HFFc6 (cell line): ENCODE data around the gene GAB3. TPM values are rescaled to one million over a fixed set of nuclear protein-coding genes. Genes with fewer than 3 reads are reported as not detected.
"Not testable (repeated sequence)": the region's sequence is repeated elsewhere in the genome, so short reads cannot be mapped to it uniquely, and the experiment has no call there.

ENCODE experiments used
- DNase-seq: peaks from one replicate; pipeline ENCODE4 v3.0.0-alpha.2; 2018
- H3K27ac Mint-ChIP-seq: 2 replicates; pipeline ENCODE4 v1.8.0; 2020; ENCODE audit warnings: mild to moderate bottlenecking, mixed read lengths
- H3K27me3 Mint-ChIP-seq: 2 replicates; pipeline ENCODE4 v1.8.0; 2021; ENCODE audit warnings: mild to moderate bottlenecking, moderate library complexity, mixed read lengths; ENCODE audit not compliant: insufficient read depth
- H3K36me3 Mint-ChIP-seq: 2 replicates; pipeline ENCODE4 v1.8.0; 2021; ENCODE audit warnings: low read depth, mixed read lengths
- H3K4me1 Mint-ChIP-seq: 2 replicates; pipeline ENCODE4 v1.8.0; 2020; ENCODE audit warnings: low read depth, mixed read lengths
- H3K4me3 Mint-ChIP-seq: 2 replicates; pipeline ENCODE4 v1.8.0; 2020; ENCODE audit warnings: mild to moderate bottlenecking, moderate library complexity, mixed read lengths
- H3K9me3 Mint-ChIP-seq: 2 replicates; pipeline ENCODE4 v1.8.0; 2020; ENCODE audit warnings: mild to moderate bottlenecking, mixed read lengths
- total RNA-seq, 6 experiments: library from RNA; stranded (reverse); fragmentation: NEBNext Ultra II Directional; extraction: Animal tissue kit (Norgen Biotek cat#: 25700); gene quantifications; 2 replicates in 1 of 6; 3 replicates in 5 of 6; pipeline ENCODE4 v1.2.3, GENCODE V29; 2021
- TF ChIP-seq, protein P1 (sequence below): fragments of 200-600 bp; sonication (generic); IDR thresholded peaks from 2 replicates; pipeline ENCODE4 v1.5.0; 2021; ENCODE audit warnings: antibody characterized with exemption, mild to moderate bottlenecking

The GAB3 gene
- total RNA-seq, 6 experiments from 2014 or later: 0.05 to 0.50 (median 0.16) TPM

DNA sequence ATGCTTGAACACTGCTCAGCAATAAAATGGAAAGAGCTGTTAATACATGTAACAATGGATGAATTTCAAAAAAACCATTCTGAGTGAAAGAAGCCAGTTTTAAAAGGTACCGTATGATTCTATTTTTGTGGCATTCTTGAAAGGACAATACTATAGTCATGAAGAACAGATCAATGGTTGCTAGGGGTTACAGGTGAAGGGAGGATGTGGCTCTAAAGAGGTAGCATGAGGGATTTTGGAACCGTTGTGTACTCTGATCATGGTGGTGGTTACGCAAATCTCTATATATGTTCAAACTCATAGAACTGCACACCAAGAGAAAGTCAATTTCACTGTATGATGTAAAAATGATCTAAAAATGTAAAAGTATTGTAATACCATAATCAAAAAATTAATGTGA, 57.5 kb downstream of the GAB3 start:
- Mint-ChIP-seq H3K9me3 (no peaks in the 10 kb centered on the region), H3K4me1 (peaks cover 17% of the 10 kb centered on the region), H3K4me3 (no peak overlapping the region), H3K27ac (no peak overlapping the region), H3K27me3 (no peaks in the 10 kb centered on the region; the same call in none of the 2 replicates), H3K36me3 (no peaks in the 10 kb centered on the region)
- TF ChIP-seq, protein P1, sequence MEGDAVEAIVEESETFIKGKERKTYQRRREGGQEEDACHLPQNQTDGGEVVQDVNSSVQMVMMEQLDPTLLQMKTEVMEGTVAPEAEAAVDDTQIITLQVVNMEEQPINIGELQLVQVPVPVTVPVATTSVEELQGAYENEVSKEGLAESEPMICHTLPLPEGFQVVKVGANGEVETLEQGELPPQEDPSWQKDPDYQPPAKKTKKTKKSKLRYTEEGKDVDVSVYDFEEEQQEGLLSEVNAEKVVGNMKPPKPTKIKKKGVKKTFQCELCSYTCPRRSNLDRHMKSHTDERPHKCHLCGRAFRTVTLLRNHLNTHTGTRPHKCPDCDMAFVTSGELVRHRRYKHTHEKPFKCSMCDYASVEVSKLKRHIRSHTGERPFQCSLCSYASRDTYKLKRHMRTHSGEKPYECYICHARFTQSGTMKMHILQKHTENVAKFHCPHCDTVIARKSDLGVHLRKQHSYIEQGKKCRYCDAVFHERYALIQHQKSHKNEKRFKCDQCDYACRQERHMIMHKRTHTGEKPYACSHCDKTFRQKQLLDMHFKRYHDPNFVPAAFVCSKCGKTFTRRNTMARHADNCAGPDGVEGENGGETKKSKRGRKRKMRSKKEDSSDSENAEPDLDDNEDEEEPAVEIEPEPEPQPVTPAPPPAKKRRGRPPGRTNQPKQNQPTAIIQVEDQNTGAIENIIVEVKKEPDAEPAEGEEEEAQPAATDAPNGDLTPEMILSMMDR: no peak
- no peak for DNase-seq

DNA sequence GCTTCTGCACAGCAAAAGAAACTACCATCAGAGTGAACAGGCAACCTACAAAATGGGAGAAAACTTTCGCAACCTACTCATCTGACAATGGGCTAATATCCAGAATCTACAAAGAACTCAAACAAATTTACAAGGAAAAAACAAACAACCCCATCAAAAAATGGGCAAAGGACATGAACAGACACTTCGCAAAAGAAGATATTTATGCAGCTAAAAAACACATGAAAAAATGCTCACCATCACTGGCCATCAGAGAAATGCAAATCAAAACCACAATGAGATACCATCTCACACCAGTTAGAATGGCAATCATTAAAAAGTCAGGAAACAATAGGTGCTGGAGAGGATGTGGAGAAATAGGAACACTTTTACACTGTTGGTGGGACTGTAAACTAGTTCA, 60.4 kb downstream of the GAB3 start:
- H3K9me3 Mint-ChIP-seq, H3K4me1 Mint-ChIP-seq, H3K36me3 Mint-ChIP-seq, DNase-seq, H3K27ac Mint-ChIP-seq, H3K27me3 Mint-ChIP-seq, H3K4me3 Mint-ChIP-seq: not testable (repeated sequence)

DNA sequence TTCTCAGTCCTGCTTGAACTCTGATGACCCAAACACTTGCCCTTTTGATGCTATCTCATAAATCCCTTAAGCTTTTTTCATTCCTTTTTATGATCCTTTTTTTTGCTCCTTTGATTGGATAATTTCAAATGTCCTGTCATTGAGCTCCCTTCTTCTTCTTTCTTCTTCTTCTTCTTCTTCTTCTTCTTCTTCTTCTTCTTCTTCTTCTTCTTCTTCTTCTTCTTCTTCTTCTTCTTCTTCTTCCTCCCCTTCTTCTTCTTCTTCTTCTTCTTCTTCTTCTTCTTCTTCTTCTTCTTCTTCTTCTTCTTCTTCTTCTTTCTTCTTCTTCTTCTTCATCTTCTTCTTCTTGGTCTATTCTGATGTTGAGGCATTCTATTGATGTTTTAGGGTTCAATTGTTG, 78.8 kb downstream of the GAB3 start:
- H3K4me3 Mint-ChIP-seq, H3K36me3 Mint-ChIP-seq, H3K27ac Mint-ChIP-seq, H3K4me1 Mint-ChIP-seq, DNase-seq, H3K9me3 Mint-ChIP-seq: not testable (repeated sequence)
- H3K27me3 Mint-ChIP-seq: peaks cover 17% of the 10 kb centered on the region

DNA sequence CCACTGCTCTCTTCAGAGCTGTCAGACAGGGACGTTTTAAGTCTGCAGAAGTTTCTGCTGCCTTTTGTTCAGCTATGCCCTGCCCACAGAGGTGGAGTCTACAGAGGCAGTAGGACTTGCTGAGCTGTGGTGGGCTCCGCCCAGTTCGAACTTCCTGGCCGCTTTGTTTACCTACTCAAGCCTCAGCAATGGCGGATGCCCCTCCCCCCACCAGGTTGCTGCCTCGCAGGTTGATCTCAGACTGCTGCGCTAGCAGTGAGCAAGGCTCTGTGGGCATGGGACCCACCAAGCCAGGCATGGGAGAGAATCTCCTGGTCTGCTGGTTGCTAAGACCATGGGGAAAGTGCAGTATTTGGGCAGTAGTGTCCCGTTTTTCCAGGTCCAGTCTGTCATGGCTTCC, 80.0 kb downstream of the GAB3 start:
- not testable (repeated sequence) for H3K9me3 Mint-ChIP-seq, H3K4me3 Mint-ChIP-seq, H3K27ac Mint-ChIP-seq, DNase-seq, H3K4me1 Mint-ChIP-seq, H3K36me3 Mint-ChIP-seq
- H3K27me3 Mint-ChIP-seq: peaks cover 17% of the 10 kb centered on the region

DNA sequence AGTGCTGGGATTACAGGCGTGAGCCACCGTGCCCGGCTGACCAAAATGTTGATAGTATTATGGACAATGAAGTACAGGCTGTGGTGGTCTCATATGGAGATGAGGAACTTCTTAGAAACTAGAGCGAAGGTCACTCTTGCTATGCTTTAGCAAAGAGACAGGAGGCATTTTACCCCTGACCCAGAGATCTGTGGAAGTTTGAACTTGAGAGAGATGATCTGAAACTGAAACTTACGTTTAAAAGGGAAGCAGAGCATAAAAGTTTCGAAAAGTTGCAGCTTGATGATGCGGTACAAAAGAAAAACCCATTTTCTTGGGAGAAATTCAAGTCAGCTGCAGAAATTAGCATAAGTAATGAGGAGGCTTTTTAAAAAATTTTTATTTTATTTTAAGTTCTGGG, 89.0 kb downstream of the GAB3 start:
- no peaks in the 10 kb centered on the region for H3K9me3 Mint-ChIP-seq
- H3K4me3 Mint-ChIP-seq: no peak overlapping the region
- no peaks in the 10 kb centered on the region for H3K36me3 Mint-ChIP-seq
- H3K27ac Mint-ChIP-seq: no peak overlapping the region
- H3K27me3 Mint-ChIP-seq: peaks cover 18% of the 10 kb centered on the region
- TF ChIP-seq, protein P1: no peak
- H3K4me1 Mint-ChIP-seq: no peaks in the 10 kb centered on the region
- no peak for DNase-seq

DNA sequence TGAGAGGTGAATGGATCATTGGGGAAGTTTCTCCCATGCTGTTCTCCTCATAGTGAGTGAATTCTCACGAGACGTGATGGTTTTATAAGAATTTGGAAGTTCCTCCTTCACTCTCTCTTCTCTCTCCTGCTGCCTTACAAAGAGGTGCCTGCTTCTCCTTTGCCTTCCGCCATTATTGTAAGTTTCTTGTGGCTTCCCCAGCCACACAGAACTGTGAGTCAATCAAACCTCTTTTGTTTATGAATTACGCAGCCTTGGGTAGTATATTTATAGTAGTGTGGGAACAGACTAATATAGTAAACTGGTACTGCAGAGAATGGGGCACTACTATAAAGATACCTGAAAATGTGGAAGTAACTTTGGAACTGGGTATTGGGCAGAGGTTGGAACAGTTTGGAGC, 89.7 kb downstream of the GAB3 start:
- Mint-ChIP-seq H3K27me3 (peaks cover 25% of the 10 kb centered on the region), H3K27ac (no peak overlapping the region), H3K9me3 (no peaks in the 10 kb centered on the region), H3K4me3 (no peak overlapping the region), H3K4me1 (no peaks in the 10 kb centered on the region), H3K36me3 (no peaks in the 10 kb centered on the region)
- TF ChIP-seq, protein P1: no peak
- DNase-seq: no peak

DNA sequence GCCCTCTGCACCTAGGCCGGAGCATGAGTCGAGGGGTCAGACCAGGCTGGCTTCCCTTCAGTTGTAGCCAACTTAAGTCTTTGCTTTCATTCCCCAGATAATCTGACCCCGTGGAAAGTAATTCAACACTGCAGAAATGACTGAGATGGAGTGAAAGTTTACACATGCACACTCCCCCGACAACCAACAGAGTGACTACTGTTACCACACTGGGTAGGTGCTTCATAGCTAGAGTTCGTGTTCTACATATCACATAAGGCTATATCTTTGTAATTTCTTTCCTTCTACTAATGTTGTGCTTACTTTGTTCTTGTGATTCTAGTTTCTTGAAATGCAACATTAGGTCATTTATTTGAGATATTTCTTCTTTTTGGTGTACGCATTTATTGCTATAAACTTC, 90.3 kb downstream of the GAB3 start:
- Mint-ChIP-seq H3K4me3 (no peak overlapping the region), H3K4me1 (no peaks in the 10 kb centered on the region), H3K27ac (no peak overlapping the region), H3K36me3 (no peaks in the 10 kb centered on the region), H3K27me3 (peaks cover 30% of the 10 kb centered on the region), H3K9me3 (no peaks in the 10 kb centered on the region)
- TF ChIP-seq, protein P1: no peak
- no peak for DNase-seq
